ENCODE results near the gene DLK2. TPM values are rescaled to one million over a fixed set of nuclear protein-coding genes. Genes with fewer than 3 reads are reported as not detected.
"Not testable (repeated sequence)": the region's sequence is repeated elsewhere in the genome, so short reads cannot be mapped to it uniquely, and the experiment has no call there.

DLK2 gene
- total RNA-seq, 1 donor from 2014 or later = 3.4 TPM

DNA sequence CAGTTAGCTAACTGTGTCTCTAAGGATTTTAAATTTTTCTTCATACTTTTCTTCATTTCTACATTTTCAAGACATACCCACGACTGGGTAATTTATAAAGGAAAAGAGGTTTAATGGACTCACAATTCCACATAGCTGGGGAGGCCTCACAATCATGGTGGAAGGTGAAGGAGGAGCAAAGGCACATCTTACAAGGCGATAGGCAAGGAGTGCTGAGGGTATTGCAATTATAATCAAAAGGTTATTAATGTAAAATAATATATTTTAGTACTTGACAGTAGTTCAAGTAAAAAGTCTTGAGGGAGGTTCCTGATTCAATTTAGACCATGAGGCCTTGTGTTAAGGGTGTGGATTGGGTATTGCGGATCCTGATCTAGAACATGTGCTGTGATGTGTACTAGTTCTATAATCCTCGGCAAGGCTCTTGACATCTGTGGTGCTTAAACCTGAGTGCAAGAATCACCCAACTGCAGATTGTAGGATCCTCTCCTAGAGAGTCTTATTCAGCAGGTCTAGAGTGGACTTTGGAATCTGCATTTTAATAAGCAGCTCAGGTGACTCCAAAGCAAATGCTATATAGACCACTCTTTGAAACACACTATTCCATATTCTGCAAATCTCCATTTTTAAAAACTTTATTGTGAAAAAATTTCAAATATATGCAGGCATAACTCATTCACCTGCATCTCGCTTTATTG is 35.2 kb downstream of the DLK2 start:
- H3K4me3 Mint-ChIP-seq = no peak overlapping the region
- TF ChIP-seq, protein P1, sequence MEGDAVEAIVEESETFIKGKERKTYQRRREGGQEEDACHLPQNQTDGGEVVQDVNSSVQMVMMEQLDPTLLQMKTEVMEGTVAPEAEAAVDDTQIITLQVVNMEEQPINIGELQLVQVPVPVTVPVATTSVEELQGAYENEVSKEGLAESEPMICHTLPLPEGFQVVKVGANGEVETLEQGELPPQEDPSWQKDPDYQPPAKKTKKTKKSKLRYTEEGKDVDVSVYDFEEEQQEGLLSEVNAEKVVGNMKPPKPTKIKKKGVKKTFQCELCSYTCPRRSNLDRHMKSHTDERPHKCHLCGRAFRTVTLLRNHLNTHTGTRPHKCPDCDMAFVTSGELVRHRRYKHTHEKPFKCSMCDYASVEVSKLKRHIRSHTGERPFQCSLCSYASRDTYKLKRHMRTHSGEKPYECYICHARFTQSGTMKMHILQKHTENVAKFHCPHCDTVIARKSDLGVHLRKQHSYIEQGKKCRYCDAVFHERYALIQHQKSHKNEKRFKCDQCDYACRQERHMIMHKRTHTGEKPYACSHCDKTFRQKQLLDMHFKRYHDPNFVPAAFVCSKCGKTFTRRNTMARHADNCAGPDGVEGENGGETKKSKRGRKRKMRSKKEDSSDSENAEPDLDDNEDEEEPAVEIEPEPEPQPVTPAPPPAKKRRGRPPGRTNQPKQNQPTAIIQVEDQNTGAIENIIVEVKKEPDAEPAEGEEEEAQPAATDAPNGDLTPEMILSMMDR (conservative IDR thresholded peaks at IDR 0.05) = no peak

DNA sequence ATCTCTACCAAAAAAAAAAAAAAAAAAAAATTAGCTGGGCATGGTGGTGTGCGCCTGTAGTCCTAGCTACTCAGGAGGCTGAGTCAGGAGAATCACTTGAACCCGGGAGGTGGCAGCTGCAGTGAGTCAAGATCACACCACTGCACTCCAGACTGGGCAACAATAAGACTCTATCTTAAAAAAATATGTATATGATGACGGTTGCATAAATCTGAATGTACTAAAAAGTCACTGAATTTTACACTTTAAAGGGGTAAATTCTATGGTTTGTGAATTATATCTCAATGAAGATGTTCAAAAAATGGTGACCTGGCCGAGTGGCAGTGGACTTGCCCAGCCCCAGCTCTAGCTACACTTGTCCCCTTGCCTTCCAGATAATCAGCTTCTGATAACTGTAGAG is 38.4 kb downstream of the DLK2 start:
- no peak overlapping the region for H3K27ac Mint-ChIP-seq
- H3K4me3 Mint-ChIP-seq = no peak overlapping the region
- no peaks in the 10 kb centered on the region for H3K4me1 Mint-ChIP-seq (ENCODE audit: unreplicated experiment)
- no peak for DNase-seq (ENCODE audit: extremely low spot score, unreplicated experiment)
- H3K36me3 Mint-ChIP-seq = no peaks in the 10 kb centered on the region
- H3K27me3 Mint-ChIP-seq = peaks cover 24% of the 10 kb centered on the region
- H3K9me3 Mint-ChIP-seq = no peaks in the 10 kb centered on the region
- TF ChIP-seq, protein P1 (conservative IDR thresholded peaks at IDR 0.05) = no peak

More for the DNA sequence above, 35.2 kb downstream of the DLK2 start:
- no peaks in the 10 kb centered on the region for H3K4me1 Mint-ChIP-seq (ENCODE audit: unreplicated experiment)
- no peak for DNase-seq (ENCODE audit: extremely low spot score, unreplicated experiment)
- H3K27ac Mint-ChIP-seq = no peak overlapping the region
- H3K27me3 Mint-ChIP-seq = peaks cover 24% of the 10 kb centered on the region
- no peaks in the 10 kb centered on the region for H3K36me3 Mint-ChIP-seq
- H3K9me3 Mint-ChIP-seq = no peaks in the 10 kb centered on the region

DNA sequence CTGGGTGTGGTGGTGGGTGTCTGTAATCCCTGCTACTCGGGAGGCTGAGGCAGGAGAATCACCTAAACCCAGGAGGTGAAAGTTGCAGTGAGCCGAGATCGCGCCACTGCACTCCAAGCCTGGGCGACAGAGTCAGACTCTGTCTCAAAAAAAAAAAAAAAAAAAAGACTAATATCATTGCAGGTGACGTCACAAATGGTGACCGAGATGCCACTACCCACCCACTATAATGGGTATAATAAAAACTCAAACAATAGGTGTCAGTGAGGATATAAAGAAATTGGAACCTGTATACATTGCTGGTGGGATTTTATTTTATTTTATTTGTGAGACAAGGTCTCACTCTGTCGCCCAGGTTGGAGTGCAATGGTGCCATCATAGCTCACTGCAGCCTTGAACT is 40.1 kb downstream of the DLK2 start:
- not testable (repeated sequence) for H3K9me3 Mint-ChIP-seq; H3K36me3 Mint-ChIP-seq; H3K27ac Mint-ChIP-seq; H3K4me3 Mint-ChIP-seq; H3K4me1 Mint-ChIP-seq (ENCODE audit: unreplicated experiment); DNase-seq (ENCODE audit: extremely low spot score, unreplicated experiment)
- peaks cover 24% of the 10 kb centered on the region for H3K27me3 Mint-ChIP-seq

DNA sequence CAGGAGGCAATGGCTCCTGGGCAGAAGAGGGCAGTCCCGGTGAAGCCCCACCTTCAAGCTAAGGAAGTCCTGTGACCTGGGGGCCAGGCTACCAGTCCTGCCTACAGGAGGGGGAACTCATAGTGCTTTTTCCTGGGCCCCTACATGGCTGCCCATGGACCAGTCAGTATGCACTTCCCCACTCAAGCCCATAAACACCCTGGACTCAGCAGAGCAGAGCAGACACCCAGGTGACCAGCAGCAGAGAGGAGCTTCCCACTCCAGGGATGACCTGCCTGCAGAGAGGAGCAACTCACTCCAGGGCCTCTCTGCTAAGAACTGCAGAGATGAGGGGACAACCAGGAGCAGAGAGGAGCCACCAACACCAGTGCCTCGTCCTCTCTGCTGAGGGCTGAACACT is 42.3 kb downstream of the DLK2 start:
- Mint-ChIP-seq H3K27ac (no peak overlapping the region), H3K36me3 (no peaks in the 10 kb centered on the region), H3K27me3 (peaks cover 17% of the 10 kb centered on the region), H3K4me3 (no peak overlapping the region), H3K4me1 (ENCODE audit: unreplicated experiment) (no peaks in the 10 kb centered on the region), H3K9me3 (no peaks in the 10 kb centered on the region)
- no peak for DNase-seq (ENCODE audit: extremely low spot score, unreplicated experiment)
- TF ChIP-seq, protein P1 (conservative IDR thresholded peaks at IDR 0.05) = no peak

DNA sequence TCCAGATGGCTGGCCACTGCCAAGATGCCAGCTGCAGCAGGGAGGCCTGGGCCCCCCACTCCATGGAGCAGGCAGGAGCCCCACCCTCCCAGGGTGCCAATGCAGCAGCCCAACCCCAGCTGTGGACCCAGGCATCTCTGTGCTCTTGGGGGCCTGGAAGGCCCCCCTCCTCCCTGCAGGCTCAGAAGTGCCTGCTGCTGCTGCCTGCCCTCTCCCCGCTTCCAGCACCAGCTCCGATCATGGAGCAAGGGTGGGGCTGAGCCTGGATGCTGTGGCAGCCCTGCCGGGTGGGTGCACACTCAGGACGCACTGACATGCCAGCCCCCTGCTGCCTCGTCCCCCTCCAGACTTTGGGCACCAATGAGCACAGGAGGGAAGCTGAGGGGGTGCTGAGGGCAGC is 42.8 kb downstream of the DLK2 start:
- Mint-ChIP-seq H3K4me3 (no peak overlapping the region), H3K4me1 (ENCODE audit: unreplicated experiment) (no peaks in the 10 kb centered on the region), H3K27me3 (peaks cover 12% of the 10 kb centered on the region), H3K27ac (no peak overlapping the region), H3K9me3 (no peaks in the 10 kb centered on the region), H3K36me3 (no peaks in the 10 kb centered on the region)
- no peak for DNase-seq (ENCODE audit: extremely low spot score, unreplicated experiment)
- TF ChIP-seq, protein P1 (conservative IDR thresholded peaks at IDR 0.05) = no peak

DNA sequence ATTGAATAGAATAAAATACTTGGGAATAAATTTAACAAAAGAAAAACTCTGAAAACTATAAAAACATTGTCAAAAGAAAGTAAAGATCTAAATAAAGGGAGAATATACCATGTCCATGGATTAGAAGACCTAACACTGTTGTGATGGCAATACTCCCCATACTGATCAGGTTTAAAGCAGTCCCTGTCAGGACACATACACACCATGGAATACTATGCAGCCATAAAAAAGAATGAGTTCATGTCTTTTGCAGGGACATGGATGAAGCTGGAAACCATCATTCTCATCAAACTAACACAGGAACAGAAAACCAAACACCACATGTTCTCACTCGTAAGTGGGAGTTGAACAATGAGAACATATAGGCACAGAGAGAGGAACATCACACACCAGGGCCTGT is 44.6 kb downstream of the DLK2 start:
- not testable (repeated sequence) for H3K27me3 Mint-ChIP-seq; H3K27ac Mint-ChIP-seq; H3K9me3 Mint-ChIP-seq; H3K36me3 Mint-ChIP-seq; H3K4me3 Mint-ChIP-seq; H3K4me1 Mint-ChIP-seq (ENCODE audit: unreplicated experiment); DNase-seq (ENCODE audit: extremely low spot score, unreplicated experiment)

DNA sequence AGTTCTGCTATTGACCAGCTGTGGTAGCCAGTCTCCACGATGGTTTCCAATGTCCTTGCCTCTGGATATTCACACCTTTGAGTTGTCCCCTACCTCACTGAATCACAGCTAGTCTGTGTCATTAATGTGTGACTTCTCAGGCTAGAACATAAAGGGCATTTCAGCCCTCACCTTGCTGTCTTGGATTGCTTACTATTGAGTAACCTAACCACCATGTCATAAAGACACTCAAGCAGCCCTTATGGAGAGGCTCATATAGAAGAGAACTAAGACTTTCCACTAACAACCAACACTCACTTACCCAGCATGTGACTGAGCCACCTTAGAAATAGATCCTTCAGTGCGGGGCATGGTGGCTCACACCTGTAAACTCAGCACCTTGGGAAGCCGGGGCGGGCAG is 47.1 kb downstream of the DLK2 start:
- no peaks in the 10 kb centered on the region for H3K36me3 Mint-ChIP-seq
- no peaks in the 10 kb centered on the region for H3K9me3 Mint-ChIP-seq
- peaks cover 10% of the 10 kb centered on the region for H3K27me3 Mint-ChIP-seq
- no peaks in the 10 kb centered on the region for H3K4me1 Mint-ChIP-seq (ENCODE audit: unreplicated experiment)
- TF ChIP-seq, protein P1 (conservative IDR thresholded peaks at IDR 0.05) = no peak
- no peak for DNase-seq (ENCODE audit: extremely low spot score, unreplicated experiment)
- no peak overlapping the region for H3K4me3 Mint-ChIP-seq
- H3K27ac Mint-ChIP-seq = no peak overlapping the region
